HG03439 (cell line): ENCODE measurements around the gene SREBF2.

Source experiments
- ATAC-seq: cut with Tn5 transposase; IDR thresholded peaks from one replicate; pipeline ENCODE4 v1.9.1; 2021; ENCODE audit warnings: mild to moderate bottlenecking, moderate library complexity; ENCODE audit not compliant: unreplicated experiment

Gene SREBF2

DNA sequence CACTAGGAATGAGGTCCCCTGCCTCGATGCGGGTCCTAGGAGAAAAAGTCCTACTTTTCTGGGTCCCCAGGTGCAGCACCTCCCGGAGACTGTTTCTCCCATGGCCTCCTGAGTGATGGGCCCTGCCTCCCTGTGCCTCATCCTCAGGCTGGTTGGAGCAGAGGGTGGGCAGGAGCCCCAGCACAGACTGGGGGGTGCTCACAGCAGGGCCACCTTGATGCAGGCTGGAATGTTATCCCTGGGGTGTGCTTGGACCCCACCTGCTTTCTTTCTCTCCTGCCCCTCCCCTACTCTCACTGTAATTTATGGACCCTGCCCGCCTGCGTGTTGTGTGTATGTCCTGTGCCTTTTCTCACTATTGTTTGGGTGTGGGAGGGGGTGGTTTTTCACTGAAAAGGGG is 73.9 kb downstream of the SREBF2 start:
- ATAC-seq, result no peak

DNA sequence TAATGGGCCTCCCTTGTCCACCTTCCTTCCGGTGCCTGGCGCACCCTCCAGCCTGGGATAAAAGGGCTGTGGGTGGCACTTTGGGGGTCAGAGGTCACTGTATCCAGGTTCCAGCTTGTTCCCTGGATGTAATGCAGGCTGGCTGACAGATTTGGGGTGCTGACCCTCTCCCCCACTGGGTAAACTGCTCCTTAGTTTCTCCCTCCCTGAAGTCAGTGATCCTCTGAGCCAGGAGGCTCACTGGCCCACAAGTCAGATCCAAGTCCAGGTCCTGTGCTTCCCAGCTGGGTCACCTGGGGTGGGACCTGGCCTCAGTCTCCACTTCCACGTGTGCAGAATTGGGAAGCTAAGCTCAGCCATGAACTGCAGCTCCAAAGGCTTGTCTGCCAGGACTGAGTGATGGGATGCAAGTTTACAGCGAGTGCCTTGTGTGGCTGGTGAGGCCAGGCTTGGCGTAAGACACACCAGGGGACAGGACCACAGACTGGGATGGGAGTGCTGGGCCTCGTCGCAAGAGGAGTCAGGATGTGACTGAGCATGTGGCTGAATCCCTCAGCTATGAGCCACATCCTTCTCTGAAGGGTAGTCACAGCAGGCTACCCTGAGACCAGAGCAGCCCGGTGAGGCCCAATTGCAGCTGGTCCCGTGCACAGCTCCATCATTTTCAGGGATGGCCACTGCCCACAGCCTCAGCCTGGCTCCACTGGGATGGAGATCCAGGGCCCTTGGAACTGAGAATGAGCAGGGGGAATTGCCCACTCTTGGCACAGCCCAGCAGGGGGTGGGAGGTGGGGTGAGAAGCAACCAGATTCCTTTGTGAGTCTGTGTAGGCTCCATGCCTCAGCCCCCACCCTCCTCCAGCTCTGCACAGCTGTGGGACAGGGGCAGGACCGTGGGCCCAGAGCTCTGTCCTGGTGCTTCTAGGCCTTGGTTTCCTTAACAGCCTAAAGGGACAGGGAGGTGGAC is 74.8 kb downstream of the SREBF2 start:
- ATAC-seq, result no peak

DNA sequence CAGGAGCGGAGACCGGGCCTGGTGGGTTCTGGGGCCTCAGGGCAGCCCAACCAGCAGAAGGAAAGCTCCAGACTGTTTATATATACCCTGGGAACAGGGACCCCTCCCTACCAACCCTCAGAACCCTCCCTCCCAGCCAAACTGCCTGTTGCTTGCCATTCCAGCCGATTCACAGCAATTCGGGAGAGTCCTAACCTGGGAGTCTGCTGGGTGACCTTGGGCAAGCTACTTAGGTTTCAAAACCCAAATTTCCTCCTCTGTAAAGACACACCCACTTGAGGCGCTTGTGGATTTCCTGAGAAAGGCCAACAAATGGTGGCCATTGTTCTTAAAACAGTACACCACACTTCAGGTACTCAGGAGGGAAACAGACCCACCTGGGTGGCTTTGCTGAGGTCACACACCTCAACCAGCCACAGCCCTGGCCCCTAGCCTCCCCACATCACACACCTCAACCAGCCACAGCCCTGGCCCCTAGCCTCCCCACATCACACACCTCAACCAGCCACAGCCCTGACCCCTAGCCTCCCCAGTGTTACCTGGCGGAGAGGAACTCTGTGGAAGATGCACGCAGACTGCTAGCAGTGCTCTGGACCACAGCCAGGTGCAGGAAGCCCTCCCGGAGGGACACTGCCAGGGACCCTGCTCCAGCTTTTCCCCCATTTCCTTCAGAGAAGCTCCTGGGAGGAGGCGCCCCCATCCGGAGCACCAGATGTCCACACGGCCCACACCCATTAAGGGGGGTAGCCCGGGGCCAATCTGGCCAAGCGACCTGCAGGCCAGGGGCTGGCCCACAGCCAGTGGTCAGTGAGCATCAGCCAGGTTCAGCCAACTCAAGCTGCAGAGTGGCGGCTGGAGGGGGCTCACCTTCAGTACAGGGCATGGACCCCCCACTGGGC is 75.8 kb downstream of the SREBF2 start:
- ATAC-seq, result no peak

DNA sequence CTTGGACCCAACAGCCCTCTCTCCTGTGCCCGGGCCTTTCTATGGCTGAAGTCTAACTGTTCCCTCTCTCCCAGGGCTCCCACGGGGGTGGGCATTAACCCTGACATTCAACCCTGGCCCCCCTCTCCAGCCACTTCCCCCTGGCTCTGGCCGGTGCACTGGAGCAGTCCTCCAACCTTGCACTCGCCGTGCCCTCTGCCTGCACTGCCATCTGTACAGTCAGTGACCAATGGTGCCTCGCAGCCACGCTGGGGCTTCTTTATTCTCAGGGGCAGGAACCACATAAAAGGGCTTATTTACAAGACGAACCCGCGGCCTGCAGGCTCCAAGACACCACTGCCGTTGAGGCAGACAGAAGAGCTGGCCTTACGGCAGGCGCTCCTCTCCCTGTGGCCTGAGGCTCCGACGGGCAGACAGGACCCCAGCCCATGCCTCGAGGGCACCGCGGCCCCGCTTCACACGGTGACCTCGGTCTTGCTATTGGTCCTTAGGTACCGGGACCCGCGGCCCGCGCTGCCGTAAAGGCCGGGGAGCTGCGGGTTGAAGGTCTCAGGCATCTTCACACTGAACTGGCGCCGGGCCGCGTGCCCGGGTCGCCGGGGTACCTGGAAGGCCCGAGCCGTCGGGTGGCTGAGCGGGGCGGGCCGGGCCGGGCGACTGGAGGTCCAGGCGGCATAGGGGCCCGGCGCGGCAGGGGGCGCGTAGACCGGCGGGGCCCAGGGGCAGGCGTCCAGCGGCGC is 76.6 kb downstream of the SREBF2 start:
- ATAC-seq, result no peak

DNA sequence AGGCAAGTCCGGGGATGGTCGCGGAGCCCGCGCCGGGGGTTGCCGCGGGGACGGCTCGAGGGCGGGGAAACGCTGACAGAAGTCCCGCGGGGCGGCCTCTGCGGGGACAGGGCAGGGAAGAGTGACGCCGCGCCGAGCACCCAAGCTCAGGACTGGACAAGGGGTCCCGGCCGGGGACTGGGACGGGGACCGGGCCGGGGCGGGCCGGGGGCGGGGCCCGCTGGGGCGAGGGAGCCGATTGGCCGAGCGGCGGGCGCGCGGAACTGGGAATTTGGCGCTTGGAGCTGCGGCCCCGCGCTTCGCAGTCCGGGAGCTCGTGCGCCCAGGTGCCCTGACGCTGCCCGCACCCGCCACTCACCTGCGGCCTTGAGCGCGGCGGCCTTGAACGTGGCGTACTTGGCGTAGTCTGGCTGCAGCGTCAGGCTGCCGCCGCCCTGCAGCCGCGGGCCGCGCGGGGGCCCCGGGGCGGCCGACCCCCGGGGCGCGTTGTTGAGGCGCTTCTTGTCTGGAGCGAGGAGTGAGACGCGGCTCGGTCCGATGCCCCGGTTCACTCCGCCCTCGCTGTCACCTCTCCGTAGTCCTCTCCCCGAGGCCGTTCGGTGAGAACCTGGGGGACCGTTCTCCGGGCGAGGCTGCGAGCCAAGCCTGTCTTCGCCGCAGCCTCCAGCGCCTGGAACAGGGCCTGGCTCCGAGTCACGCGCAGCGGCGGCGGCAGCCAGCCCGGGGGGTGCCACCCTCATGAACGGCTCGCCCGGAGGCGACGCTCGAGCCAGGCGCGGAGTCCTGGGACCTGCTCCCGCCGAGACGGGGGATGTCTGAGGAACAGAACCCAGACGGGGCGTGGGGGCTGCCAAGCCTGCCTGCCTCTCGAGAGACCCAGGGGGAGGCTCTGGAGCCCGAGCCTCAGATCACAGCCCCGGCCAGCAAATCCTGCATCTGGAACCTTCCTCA is 77.4 kb downstream of the SREBF2 start:
- ATAC-seq, result no peak

DNA sequence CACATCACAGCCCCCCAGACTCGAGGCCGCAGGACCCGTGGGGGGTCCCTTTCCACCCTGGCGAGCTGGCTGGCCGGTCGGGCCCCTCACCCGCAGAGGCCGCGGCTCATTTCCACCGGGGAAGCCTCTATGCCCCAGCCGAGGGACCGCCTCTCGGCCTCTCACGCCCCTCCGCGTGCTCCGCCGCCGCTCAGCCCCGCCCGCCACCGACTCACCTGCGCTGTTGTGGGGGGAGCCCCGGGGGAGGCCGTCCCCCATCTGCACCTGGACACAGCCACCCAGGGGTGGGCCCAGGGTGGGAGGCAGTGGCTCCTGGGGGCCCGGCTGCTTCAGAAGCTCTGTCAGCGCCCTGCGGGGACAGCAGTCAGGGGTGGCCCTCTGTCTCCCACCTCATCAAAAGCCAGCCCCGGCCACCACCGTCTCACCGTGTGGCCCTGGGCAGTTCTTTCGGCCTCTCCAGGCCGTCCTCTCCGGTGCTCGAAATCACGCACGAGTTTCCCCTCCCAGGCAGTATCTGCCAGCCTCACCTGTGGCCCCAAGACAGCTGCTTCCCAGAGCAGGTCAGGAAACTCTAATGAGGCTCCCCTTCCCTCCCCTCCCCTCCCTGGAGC is 78.2 kb downstream of the SREBF2 start:
- ATAC-seq, result no peak

DNA sequence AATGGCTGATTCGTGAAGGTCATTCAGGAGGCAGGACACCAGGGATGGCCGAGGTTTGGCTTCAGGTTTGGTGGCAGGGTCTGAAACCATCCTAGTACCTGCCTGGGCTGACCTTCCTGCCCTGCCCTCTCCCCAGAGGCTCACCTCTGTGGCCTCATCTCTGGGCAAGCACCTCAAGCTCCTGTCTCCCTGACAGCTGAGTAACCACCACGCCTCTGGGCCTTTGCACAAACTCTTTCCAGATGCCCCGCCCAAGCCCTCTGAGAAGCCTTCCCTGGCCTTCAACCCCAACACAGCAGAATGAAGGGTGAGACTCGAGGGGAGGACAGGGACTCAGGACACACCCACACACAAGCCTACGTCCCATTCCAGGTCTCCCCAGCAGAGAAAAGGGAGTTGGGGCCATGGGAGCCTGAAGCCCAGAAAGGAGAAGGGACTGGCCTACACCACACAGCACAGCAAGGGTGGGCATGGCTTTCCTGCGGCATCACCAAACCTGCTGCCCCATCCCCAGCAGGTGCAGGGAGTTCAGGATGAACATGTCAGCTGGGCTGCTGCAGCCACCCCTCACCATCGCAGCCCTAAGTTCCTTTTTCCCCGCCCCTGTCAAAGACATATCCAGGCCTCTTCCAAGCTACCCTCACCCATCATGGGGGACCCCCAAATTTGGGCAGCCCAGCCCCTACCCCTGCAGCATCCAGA is 79.6 kb downstream of the SREBF2 start:
- no peak for ATAC-seq

DNA sequence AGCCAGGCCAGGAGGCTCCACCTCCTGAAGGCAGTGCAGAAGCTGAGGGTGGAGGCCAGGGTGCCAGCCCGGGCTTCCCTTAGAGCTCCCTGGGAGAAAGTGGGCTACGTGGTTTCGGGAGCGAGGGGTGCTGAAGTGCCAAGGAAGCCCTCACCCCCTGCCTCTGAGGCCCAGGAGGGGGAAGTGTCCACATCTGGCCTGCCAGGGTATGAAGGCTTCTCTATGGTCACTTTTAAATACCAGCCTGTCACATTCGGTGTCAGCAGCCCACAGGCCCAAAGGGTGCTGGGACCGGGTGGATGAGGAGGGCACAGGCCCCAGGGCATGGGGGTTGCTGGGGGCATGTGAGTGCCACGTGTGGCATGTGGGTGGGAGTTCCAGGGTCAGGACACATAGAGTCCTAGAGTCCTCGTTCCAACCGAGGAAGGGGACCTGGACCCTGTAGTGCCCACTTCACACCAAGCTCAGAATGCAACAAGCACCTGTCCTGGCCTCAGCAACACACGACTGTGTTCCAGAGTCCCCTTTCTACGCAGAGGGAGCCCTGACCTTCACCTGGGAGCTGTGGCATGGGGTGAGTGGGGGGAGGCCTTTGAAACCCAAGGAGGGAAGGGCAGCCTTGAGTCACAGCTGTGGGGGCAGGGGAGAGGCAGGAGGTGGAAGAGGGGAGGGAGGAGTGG is 80.3 kb downstream of the SREBF2 start:
- ATAC-seq, result no peak

DNA sequence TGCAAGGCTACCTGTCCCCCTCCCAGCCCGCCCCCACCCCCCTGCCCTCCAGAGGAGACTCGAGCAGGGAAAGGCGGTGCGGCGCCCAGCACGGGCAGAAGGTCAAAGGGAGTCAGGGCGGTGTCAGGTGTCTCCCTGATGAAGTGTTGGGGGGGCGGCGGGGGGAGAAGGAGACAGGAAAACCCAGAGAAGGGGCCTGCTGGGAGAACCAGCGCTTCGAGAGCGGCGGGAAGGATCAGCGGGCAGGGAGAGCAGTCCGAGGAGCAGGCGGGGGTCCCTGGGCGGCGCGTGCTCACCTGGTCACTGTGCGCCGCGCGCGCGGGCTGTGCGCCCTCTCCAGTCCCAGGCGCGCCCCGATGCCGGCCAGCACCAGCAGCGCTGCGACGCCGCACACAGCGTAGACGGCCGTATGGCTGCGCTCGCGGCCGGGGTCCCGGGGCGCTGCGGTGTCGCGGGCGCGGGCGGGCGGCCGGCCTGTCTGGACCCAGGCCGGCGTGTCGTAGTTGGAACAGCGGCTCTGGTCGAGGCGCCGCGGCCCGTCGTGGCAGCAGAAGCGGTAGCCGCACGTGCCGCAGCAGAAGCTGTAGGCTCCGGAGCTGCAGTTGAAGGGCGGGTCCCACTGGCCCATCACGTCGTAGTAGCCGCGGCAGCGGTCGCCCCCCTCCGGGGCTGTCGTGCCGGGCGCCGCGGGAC is 81.1 kb downstream of the SREBF2 start:
- no peak for ATAC-seq

DNA sequence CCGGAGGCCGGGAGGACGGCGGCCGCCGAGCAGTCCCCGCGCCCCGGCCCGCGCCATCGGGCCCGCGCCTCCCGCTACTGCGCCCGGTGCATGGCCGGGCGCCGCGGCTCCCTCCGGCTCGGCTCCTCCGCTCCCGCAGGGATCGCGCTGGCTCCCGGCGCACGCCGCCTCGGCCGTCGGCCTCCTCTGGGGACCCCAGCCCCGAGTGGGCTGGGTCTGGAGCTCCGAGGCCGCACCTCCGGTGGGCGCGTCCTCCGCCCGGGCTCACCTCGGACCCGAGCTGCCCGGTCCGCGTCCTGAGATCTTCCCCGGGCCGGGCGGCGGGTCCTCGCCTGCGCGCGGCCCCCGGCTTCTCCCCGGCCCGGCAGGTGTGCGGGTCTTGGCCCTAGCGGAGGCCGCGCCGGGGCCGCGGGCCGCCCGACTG is 81.7 kb downstream of the SREBF2 start:
- no peak for ATAC-seq

DNA sequence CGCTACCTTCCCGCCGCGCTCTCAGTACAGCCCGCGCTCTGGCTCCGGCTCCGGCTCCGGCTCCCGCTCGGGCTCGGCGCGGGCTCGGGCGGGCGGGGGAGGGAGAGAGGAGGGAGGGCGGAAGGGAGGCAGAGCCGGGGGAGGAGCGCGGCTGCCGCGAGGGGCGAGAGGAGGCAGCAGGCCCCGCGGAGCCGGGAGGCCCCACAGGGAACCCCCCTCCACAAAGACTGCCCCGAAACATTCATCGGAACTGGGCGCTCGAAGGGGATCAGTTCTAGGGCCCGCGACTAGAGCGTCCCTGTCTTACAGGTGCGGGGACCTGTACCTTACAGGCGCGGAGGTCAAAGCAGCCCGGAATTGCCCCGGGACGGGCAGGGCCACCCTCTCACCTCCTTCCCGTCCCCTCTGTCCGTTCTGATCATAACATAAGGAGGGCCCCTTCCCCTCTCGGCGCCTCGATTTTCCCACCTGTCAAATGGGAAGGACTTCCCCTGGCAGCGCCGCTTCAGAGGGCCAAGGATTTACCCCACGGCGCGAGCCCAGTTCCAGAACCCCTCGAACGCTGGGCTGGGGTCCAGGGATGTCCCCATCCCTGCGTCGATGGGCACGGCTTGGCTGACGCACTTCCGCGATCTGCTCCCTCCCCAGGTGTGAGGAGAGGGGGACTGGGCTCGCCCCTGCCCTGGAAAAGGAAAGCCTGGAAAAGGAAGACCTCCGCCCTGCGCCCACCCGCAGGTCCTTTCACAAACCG is 82.3 kb downstream of the SREBF2 start, which contains the start of gene SHISA8:
TSS of gene SHISA8 (minus strand) at position 40 of the 751 bp plus-strand sequence. CDS start 407 bp downstream, outside the sequence.
- ATAC-seq, result no peak

DNA sequence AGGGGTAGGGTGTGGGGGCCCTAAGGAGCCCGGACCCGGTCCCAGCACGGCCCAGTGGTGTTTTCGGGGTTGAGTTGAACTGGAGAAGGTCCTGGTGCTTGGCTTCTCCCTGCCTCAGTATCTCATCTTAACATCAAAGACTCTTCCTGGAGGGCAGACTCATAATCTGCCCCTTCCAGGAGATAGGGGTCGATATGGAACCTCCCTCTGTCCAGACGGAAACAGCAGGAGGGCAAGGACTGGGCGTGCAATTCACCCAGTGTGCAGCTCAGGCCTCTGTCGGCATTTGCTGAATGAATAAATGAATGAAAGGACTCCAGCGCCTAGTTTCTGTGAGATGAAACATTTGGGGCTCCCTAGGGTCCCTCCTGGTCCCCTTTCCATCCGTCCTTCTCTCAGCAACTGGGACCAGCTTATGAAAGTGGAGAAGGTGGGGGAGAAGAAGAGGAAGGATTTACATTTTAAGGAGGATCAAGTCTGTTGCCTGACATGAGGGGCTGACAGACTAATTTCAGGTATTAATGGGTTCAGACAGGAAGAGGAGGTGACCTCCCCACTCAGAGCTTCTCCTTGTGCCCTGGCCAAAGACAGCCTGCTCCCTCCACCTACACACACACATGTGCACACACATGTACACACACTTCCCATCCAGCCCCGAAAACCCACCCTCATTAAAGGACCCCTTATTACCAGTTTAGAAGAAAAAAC is 83.0 kb downstream of the SREBF2 start:
- ATAC-seq, result no peak

DNA sequence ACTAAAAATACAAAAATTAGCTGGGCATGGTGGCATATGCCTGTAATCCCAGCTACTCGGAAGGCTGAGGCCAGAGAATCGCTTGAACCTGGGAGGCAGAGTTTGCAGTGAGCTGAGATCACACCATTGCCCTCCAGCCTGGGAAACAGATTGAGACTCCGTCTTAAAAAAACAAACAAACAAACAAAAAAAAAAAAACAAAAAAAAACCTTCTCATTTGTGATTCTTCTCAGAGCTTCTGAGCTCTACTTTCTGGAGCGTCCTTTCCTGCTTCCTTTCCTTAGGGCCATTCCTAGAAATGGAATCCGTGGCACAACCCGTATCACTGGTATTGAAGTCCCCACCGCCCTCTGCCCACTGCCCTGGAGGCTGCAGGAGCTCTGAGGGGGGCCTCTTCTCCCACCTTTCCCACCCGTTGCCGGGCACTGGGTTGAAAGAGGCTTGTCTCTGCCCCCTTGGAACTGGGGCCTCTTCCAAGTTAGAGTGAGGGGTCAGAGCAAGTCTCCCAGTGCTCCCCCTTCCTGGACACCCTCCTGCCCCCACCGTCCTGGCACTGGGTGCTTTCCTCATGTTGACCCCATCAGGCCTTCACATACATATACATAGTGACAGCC is 83.9 kb downstream of the SREBF2 start:
- ATAC-seq, result no peak

DNA sequence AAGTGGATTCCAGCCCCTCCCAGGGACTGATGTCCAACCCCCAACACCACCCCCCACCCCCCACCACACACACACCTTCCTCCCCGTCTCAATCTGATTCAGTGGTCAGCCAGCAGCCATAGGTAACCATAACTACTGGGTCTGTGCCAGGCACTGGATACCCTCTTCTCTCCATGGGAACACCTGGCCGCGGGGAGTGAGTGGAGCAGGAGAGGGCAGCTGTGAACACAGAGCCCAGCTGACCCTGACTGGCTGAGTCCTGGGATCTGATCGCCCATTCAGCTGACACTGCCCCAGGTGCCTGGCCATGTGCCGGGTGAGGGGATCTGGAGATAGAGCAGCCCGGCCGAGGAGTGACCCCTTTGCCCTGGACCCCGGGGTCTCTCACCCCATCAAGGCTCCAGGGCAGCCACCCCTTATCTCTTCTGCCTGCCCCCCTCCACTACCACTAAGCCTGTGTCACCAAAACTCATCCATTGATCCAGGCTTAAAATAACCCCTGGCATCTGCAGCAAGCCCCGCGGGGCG is 84.5 kb downstream of the SREBF2 start:
- ATAC-seq, result no peak
